A549 (cell line): Measurements from ENCODE around the gene MSMB.

ENCODE experiments used
- BHLHE40 ChIP-seq: IDR thresholded peaks from 2 replicates; pipeline ENCODE4 v1.6.1; 2012; ENCODE audit warnings: low read depth, low read length, inconsistent platforms
- CBX2 ChIP-seq: fragments of 200-600 bp; sonication (generic); IDR thresholded peaks from 2 replicates; pipeline ENCODE4 v1.6.1; 2016; ENCODE audit warnings: low read depth, mild to moderate bottlenecking, borderline replicate concordance
- CEBPB ChIP-seq, 2 experiments: fragments of >200 bp in 1 of 2; sonication (Bioruptor Twin) in 1 of 2; formaldehyde crosslinking in 1 of 2; IDR thresholded peaks; 2 replicates each; pipeline ENCODE4 v1.6.1; 2012 to 2016
- CTCF ChIP-seq: fragments of >200 bp; sonication (Bioruptor Twin); formaldehyde crosslinking; IDR thresholded peaks from 3 replicates; pipeline ENCODE4 v1.5.1; 2016
- EP300 ChIP-seq, 2 experiments: fragments of >200 bp; sonication (Bioruptor Twin); formaldehyde crosslinking; IDR thresholded peaks; 2 replicates in 1 of 2; 3 replicates in 1 of 2; pipeline ENCODE4 v1.6.1; 2016 to 2017
- ESRRA ChIP-seq: fragments of 150-350 bp; IDR thresholded peaks from 2 replicates; pipeline ENCODE4 v1.6.1; 2014; ENCODE audit warnings: mild to moderate bottlenecking, low read length, borderline replicate concordance
- GATA3 ChIP-seq: IDR thresholded peaks from 2 replicates; pipeline ENCODE4 v1.6.1; 2012; ENCODE audit warnings: borderline replicate concordance
- JUNB ChIP-seq: fragments of >200 bp; sonication (Bioruptor Twin); formaldehyde crosslinking; IDR thresholded peaks from 2 replicates; pipeline ENCODE4 v1.6.1; 2016
- MAFK ChIP-seq: fragments of 450-650 bp; IDR thresholded peaks from 2 replicates; pipeline ENCODE4 v1.6.1; 2014; ENCODE audit not compliant: partially characterized antibody
- POLR2A ChIP-seq: IDR thresholded peaks from 2 replicates; pipeline ENCODE4 v1.6.1; 2012; ENCODE audit warnings: mild to moderate bottlenecking, low read length
- POLR2AphosphoS2 ChIP-seq: conservative IDR thresholded peaks from 2 replicates; pipeline ENCODE4 v1.6.1; 2012; ENCODE audit warnings: low read length, improper control_type of control experiment, inconsistent platforms
- RAD21 ChIP-seq, 2 experiments: fragments of >200 bp in 1 of 2; sonication (Bioruptor Twin) in 1 of 2; formaldehyde crosslinking in 1 of 2; IDR thresholded peaks in 1 of 2; conservative IDR thresholded peaks in 1 of 2; 2 replicates in 1 of 2; 3 replicates in 1 of 2; pipeline ENCODE4 v1.6.1; 2012 to 2018; ENCODE audit warnings: inconsistent platforms in 1 of 2
- ZSCAN20 ChIP-seq: fragments of 250-450 bp; sonication (Bioruptor Pico); IDR thresholded peaks from 2 replicates; pipeline ENCODE4 v1.8.0; 2022; ENCODE audit warnings: mild to moderate bottlenecking, moderate library complexity

DNA sequence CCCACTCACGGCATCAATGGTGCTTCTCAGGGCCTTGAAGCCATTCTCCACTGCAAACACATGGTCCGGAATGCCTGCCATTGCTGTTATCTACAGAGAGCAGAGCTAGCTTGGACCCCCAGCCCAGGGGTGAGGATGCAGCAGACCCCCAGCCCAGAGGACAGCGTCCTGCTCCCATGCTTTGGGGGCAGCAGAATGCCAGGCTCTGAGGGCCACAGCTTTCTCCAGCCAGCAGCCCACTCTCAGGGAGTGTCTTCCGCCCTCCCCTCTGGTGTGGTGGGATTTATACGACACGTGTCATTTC lies 48.1 kb upstream of the MSMB start:
- TF ChIP-seq BHLHE40, result no peak
- TF ChIP-seq CTCF, result no peak
- TF ChIP-seq MAFK, result no peak
- TF ChIP-seq CEBPB (IDR thresholded peaks at IDR 0.05), result no peak
- TF ChIP-seq EP300 (IDR thresholded peaks at IDR 0.05), result no peak
- TF ChIP-seq POLR2A, result no peak
- TF ChIP-seq POLR2AphosphoS2, result no peak
- TF ChIP-seq ESRRA, result no peak
- no peak for TF ChIP-seq JUNB
- no peak for TF ChIP-seq CBX2
- no peak for TF ChIP-seq ZSCAN20
- TF ChIP-seq GATA3, result no peak
- TF ChIP-seq RAD21 (conservative IDR thresholded peaks at IDR 0.05 in 1 of 2, IDR thresholded peaks at IDR 0.05 in 1 of 2), result no peak
